NCI-H226 (cell line): ENCODE measurements around the gene ELFN2.

Source experiments
- DNase-seq: peaks from one replicate; pipeline ENCODE4 v3.0.0-alpha.2; 2015

The ELFN2 gene

DNA sequence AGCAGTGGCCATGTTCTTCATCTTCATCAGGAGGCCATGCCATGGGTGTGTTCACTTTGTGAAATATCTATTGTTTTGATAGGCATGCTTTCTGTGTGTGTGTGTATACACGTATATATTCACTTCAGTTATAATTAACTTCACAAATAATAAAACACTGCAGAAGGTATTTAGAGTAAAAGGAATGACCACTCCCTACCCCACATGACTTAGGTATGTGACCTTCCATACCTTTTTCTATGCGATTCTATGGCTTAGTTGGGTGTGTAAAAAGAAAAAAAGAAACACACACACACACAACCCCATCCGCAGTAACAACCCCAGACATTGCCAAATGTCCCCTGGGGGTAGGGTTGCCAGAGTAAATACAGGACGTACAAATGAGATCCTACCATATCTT, 73.0 kb downstream of the ELFN2 start:
- no peak for DNase-seq

DNA sequence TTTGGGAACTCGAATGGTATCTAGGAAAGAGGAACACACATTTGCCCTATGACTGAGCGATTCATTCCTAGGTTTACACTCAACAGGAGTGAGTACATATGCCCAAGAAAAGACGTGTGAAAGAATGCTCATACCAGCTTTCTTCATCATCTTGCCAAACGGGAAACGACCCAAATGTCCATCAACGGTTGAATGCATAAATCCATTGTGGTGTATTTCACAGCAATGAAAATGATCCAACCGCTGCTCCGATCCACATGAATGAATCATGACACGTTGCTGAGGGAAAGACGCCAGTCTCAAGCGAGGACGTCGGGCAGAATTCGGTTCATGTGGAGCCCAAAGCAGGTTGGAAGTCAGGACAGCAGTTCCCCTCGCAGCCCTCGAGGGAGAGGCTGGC, 73.4 kb downstream of the ELFN2 start:
- DNase-seq: no peak

DNA sequence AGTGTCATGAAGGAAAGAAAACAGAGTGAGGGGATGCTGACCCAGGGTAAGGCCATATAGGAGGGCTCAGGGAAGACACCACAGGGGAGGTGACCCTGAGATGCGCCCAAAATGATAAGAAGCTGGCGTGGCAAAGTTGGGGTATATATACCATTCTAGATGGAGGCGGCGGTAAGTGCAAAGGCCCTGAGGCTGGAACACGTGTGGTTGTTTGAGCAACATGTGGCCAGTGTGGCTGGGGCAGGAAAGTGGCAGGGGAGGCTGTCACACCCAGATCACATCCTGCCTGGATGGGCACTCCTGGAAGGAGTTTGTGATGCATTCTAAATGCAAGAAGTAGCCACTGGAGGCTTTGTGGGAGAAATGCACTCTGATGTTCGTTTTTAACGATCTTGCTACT, 74.8 kb downstream of the ELFN2 start:
- DNase-seq: no peak

DNA sequence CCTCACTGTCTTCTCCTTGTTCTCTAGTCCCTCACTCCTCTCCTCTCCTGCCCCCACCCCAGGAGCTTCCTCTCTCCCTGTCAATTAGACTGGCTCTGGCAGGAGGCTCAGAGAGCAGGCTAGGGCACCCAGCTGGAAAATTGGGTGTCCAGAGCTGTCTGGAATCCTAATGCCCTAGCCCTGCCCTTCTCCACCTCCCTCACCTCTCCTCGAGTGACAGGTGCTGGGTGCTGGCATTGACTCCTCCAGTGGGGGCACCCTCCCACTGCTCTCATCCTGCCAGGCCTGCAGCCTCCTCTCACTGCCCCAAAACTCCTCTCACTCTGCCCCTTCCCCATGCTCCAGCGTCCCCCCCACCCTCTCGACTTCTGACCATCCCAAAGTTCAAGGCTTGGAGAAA, 76.0 kb downstream of the ELFN2 start:
- DNase-seq: no peak

DNA sequence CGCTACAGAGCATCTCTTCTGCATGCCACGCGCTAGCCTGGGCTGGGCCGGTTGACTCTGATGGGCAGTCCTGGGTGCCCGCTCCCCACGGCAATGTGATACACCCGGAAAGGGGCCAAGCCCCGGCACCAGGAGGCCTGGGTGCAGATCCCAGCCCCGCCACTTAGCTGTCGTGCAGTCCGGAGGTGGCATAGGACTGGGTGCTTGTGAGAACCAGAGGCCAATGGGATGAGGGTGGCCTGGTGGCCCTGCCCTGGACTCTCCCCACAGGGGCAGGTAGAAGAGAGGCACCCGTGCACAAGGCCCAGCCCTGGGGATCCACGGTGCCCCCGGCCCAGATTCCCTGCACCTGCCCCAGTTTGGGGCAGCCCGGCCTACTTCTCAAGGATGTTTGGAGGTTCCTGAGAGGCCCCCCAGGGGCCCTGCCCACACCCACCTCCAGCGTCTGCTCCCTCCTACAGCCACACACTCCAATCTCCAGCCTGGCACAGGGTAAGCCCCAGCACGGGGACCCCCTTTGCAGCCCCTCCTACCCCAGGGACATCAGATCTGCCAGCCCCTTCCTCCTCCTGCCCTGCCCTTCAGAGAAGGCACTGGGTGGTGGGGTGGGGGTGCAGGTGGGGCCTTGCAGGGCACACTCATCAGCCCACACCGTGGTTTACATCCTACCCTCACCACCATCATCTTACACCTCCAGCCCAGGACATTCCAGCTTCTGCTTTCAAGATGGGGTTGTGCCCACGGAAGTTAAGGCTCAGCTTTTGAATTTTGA, 78.0 kb downstream of the ELFN2 start:
- DNase-seq: no peak

DNA sequence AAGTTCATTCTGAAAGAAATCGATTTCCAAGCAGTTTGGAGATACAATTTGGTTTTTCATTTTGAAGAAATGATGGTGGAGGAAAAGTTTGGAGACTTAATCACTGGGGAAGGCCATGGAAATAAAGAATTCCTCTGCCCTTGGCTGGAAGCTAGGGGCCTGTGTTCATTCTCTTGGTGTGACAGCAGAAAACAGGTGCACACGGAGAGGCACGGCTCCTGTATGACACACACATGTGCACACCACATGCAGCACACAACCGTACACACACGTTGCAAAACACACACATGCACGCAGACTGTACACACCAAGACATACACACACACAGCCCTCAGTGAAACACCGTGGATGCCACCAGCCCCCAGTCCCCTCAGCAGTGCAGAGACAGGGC, 80.8 kb downstream of the ELFN2 start:
- no peak for DNase-seq

DNA sequence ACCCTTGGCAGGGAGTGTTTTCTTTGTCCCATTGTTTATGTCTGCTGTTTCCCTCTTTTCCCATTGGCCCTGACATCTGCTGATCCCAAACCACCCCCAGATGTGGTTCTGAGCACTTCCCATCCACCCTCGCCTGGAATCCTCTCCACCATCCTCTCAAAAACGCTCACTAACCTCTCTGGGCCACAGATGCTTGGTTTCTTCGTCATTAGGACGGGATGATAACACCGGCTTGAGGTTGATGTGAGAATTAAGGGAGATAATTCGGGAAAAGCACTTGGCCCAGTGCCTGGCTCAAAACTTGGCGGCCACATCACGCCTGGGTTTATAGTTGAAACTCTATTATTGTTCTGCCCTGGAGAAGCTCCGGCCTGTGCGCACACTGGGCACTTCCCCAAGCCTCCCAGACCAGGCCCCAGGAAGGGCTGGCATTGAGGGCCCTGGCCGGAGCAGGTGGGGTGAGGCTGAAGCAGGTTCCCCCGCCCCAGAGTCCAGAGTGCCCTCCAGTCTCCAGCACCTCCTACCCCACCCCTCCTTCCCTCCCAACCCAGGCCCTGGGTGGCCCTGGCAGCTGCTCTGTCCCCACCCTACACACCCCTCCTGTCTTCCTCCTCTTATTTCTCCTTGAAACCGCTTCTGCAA, 81.3 kb downstream of the ELFN2 start:
- DNase-seq: peak; percentile 85

DNA sequence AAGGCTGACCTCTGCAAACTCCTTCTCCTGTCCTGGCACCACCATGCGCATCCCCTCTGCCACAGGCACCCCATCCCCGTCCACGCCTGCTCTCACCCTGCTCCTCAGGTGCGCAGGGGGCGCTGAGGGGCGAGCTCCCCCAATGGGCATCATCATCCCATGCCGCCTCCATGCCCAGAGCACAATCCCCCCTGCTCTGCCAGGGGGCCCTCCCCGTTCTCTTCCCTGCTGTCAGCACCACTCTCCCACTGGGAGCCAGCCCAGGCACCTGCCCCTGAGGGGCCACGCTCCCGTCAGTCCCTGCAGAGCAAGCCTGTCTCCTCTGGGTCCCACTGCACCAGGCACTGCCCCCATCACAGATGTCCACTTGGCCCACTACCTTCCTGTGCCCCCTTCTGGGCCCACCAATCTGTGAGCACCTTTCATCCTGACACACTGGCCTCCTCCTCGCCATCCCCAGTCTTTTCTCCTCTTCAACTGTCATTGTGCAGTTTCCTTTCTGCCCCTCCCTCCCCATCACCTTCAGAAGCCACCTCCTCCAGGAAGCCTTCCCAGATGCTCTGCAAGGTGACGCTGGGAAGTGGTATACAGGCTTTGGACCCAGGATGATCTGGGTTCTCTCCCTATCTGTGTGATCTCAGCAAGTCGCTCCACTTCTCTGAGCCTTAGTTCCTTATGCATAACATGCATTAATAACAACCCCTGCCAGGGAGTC, 82.4 kb downstream of the ELFN2 start:
- DNase-seq: no peak

DNA sequence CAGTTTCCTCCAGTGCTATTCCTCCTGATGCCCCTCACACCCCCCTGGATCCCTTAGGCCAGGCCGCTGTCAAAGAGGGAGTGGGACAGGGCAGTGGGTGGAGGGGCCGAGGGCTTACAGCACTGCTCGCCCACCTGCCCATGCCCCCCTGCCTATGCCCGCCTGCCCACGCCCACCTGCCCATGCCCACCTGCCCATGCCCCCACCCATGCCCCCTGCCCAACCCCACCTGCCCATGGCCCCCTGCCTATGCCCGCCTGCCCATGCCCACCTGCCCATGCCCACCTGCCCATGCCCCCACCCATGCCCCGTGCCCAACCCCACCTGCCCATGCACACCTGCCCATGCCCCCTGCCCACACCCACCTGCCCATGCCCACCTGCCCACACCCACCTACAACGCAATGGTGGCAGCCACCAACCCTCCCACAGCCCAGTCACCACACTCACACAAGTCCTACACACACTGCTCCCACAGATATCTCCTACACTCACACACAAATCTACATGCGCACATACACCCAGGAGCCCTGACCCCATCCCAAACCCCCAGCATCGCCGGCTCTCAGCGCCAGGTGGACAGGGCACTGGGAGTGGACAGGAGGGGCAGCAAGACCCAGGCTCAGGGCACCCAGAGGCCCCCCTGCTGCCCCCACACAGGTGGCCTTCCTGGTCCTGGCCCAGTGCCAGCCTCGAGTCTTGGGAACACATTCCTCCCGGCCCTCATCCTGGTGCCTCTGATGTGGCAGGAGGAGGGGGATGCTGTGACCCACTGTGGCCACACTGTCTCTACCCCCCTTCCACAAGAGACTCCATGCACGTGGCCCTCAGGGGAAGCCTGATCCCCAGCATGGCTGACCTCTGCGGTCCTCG, 83.2 kb downstream of the ELFN2 start:
- no peak for DNase-seq

DNA sequence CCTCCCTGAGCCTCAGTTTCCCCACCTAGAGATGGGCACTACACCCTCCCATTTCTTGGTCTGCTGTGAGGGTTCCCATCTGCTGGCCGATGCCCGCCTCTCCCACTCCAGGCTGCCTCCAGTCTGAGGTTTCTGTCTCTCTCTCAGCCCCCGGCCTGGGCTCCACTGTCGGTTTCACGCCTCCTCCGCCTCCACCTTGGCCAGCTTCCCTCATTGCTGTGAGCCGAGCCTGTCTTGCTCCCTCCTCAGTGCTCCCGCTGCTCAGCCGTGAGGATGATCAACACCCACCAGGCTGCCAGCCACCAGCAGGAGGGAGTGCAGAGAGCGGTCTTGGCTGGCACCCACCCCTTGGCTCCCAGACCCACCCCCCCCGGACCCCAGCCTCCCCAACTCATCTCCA, 83.9 kb downstream of the ELFN2 start:
- no peak for DNase-seq

DNA sequence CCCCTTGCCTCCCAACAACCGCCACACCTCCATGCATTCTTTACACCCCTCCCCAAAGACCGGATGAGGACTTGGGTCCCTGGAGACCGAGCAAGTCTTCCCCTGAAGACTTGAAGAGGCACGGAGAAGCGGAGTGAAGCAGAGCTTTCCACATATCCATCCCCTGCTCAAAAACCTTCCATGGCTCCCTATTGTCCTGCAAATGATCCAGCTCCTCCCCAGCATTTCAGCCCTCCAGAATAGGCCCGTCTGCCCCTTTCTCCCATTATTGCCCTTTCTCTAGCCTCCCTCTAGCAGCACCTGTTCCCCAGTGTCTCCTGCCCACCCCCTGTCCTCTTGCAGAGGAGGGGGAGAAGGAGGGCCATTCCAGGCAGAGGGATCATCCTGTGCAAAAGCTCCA, 85.2 kb downstream of the ELFN2 start:
- DNase-seq: no peak

DNA sequence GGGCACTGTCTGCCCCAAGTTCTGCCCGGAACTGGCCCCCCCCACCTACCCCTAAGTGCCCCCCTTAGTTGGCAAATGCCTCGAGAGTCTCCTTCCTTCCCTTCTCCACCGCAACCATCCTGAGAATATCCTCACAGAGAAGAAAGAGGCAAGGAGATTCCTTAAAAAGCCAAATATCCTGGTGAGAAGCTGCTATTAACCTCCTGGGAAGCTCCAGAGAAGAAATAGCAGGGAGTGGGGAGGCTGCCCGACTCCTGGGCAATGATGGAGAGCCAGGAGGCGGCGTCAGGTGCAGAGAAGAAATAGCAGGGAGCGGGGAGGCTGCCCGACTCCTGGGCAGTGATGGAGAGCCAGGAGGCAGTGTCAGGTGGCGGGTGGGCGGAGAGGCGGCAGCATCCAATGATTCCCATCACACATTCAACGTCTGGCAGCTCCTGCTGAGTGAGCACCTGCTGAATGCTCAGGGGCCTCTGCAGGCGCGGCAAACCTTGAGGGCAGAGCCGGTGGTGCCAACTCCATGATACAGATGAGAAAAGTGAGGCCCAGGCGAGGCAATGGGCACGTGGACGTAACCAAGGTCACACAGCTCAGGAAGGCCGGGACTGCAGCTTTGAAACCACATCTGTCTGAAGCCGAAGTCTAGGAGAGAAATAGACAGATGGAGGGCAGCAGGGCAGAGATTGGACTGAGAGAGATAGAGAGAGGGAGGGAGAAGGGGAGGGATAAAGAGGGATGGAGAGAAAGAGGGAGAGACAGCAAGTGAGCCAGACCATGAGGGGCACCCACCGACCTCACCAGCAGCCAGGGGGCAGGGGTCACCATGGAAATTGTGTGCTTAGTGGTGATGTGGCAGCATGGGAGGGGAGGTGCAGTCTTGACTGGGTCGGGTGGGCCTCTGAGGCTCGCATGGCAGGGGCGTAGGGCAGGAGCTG, 86.7 kb downstream of the ELFN2 start:
- DNase-seq: no peak

DNA sequence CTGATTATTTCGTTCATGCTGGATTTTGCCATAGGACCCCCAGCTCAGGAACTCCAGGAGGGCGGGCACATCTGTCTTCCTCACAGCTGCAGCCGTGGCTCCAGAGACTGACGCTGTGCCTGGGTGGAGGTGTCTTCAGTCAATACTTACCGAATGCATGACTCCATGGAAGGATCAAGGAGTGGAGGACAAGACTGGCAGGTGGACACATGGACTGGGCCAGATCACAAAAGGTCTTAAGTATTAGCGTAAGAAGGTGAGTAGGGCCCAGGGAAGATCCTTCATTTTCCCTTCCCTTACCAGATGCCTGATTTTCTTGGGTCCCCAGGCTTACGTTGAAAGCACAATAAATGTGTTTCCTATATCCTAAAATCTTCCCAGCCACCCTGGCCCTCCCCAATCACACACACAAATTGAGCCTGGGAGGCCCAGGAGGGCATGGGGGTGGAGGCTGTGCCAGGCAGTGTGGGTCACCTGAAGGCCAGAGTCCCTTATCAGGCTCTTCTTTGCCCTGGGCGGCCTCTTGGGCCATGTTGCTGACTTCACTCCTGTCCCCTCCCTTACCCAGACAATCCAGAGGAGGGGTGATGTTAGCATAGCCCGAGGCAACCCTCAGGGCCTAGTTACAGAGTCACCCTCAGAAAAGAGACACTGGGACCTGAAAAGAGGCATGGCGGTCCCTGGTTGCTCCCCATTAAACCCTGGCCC, 88.6 kb downstream of the ELFN2 start:
- DNase-seq: no peak

DNA sequence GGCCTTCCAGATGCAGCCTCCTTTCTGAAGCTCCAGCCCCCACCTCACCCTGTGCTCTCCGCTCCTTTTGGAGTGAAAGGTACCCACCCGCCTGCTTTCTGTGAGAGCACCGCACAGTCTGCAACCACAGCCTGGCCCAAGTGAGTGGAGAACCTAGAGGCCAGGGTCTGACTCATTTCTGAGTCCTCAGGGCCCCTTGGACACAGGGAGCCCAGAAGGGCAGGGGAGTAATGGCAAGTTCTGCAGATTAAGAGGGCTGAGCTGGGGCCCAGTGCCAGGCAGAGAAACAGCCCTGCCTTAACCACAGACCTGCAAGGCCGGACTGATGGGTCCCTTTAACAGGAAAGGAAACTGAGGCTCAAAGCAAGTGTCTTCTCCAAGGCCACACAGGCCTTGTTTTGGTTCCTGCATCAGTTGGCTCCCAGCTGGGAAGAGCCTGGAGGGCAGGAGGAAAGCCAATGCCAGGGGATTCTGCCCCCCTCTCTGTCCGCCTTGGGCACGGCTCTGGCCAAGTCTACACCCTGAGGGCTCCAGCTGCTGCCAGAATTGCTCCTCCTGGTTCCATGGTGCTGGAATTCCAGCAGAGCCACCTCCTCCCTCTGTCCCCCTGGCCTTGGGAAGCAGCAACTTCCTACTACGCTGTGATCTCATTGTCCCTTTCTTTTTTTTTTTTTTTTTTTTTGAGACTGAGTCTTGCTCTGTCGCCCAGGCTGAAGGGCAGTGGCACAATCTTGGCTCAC, 89.9 kb downstream of the ELFN2 start:
- DNase-seq: peak; percentile 44

DNA sequence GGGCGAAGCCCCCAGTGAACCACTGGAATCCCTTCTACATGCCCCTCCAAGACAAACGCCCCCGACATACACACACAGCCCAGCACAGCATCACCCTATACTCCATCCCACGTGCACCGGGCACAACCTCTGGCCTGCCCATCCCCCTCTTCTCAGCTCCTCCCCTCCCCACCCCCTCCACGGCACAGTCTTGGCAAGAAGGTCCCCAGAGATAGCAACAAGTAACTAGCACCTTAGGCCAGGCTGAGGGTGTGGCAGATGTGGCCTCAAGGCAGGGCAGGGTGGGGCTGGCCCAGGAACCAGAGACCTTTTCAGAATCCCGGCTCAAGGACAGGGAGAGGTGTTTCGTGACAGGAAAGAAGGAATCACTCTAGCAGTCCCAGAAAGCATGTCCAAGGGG, 90.7 kb downstream of the ELFN2 start:
- DNase-seq: no peak

DNA sequence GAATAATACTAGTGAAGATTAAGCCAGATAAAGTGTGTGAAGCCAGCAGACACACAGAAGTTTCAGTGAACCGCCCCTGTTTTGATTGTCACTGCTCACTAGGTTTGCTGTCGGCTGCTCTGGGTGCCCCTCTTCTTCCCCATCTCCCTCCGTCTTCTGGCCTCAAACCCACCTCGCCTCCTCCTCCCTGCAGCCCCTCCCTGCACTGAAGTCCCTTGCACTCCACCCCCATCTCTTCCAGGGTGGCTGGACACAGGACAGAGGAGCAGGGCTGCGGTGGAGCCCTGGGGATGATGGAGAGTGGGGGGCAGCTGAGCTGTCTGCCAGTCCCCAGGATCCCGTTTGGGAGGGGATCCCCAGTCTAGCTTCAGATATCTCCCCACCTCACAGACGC, 91.5 kb downstream of the ELFN2 start:
- no peak for DNase-seq

DNA sequence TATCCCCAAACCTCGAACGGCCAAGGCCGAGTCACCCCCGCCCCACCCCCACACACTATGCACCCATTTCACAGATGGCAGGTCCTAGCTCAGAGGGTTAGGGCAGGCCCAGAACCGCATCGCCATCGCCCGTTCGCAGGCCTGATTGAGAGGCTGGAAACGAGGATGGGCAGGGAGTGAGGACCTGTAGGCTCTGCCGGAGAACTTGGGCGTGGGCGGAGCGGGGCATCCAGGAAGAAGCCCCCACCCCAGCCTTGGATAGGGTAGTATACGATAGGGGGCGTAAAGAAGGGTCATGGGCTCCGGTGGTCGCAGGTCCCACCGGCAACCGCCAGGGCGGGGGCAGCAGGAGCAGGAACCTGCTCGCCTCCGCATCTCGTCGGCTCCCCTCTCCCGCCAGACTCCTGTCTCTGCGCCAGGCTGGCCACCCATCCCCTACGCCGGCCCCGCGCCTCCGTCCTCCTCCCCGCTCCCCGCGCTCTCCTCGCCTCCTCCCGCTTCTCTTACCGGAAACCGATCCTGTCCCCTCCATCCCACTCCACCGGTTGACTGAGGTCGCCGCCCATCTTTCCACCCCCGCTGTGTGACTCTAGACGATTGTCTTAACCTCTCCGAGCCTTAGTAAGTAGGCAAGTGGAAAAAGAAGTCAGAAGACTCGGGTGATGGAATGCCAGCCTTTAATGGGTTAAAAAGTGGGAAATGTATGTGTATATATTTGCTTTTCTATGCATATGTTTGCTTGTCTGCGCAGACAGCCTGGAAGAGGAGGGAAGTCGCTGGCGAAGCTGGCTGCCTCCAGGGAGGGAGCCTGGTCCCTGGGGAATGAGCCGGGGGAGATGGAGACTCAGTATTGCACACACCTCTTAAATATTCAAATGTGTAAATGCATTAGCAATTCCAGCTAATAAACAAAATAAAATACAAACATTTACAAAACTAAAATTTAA, 92.1 kb downstream of the ELFN2 start:
- DNase-seq: no peak

DNA sequence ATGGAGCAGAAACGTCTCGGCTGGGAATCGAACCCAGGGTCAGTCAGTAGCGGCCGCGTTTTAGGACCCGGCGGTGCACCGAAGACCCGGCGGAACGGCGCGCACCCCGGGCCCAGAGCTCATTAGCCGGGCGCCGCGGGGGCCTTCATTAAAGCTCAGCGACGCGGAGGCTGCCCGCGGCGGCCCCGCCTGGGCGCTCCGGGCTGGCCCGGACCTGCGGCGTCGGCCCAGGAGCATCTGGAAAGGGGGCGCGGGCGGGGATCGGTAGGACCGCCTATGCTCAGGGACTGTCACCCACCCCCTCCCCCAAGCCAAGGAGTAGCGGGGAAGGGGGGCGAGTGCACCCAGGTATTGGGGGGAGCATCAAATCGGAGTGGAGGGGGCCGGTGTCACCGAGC, 92.8 kb downstream of the ELFN2 start:
- DNase-seq: no peak

DNA sequence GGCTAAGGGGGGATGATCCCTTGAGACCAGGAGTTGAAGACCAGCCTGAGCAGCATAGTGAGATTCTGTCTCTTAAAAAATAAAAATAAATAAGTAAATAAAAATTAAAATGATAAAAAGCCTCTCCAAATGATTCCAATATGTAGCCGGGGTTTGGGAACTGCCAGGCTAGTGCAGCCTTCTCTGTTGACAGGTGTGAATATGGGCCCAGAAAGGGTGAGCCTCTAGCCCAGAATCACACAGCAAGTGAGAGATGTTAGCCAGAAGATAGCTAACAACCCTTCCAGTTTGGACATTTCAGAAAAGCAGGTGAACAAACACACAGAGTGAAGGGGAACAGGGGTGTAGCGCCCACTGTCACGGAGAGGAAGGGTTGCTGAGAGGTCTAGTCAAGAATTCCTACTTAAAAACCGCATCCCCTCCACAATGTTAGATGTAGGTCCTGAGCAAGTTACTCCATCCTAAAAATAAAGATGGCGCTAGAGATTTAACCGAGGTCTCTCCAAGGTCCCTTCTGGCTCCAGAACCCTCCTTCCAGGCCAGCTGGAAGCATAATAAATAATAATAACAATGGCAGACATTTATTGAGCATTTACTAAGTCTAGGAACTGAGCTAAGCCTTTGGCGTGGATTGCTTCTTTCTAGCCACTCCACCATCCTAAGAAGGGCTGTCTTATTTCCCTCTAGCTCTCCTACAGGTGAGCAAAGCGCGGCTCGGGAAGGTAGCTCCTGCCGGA, 93.4 kb downstream of the ELFN2 start:
- no peak for DNase-seq
